AG04450 (cell line): ENCODE measurements around the gene LCP2. TPM values are rescaled to one million over a fixed set of nuclear protein-coding genes. Genes with fewer than 3 reads are reported as not detected.

Source experiments
- CTCF ChIA-PET: fragments of 300-600, 350-600 bp; formaldehyde crosslinking; extraction: SDS; loops from one replicate; lab custom pipeline; 2022; ENCODE audit warnings: antibody characterized with exemption, inconsistent platforms; lab: Charles Lee
- POLR2A ChIA-PET: fragments of 350-600 bp; formaldehyde crosslinking; extraction: SDS; loops from one replicate; lab custom pipeline; 2021; ENCODE audit warnings: antibody characterized with exemption, inconsistent platforms; lab: Yijun Ruan, JAX
- DNase-seq: peaks from one replicate; pipeline ENCODE4 v3.0.0-alpha.2; 2011; ENCODE audit warnings: low read depth, low spot score
- H3K27ac ChIP-seq: one replicate; pipeline ENCODE4 v1.5.1; 2012; ENCODE audit warnings: low read depth, low read length, control low read depth
- H3K27me3 ChIP-seq: one replicate; pipeline ENCODE4 v1.6.0; 2012; ENCODE audit warnings: low read length; ENCODE audit not compliant: control insufficient read depth, insufficient read depth
- H3K4me3 ChIP-seq: 2 replicates; pipeline ENCODE4 v1.5.1; 2011; ENCODE audit warnings: mild to moderate bottlenecking, low read depth, low read length, control low read depth
- H3K9me3 ChIP-seq: 2 replicates; pipeline ENCODE4 v1.5.1; 2012; ENCODE audit warnings: low read length; ENCODE audit not compliant: control insufficient read depth, insufficient read depth
- polyA plus RNA-seq: library from polyadenylated mRNA; depleted of rRNA; stranded (reverse); fragments of >200 nt; gene quantifications from 2 replicates; pipeline ENCODE4 v1.2.3, GENCODE V29; 2011
- TF ChIP-seq, protein P1 (sequence below): IDR thresholded peaks from 2 replicates; pipeline ENCODE4 v1.5.1; 2011; ENCODE audit warnings: low read depth, low read length, control low read depth, inconsistent platforms

The LCP2 gene
- polyA plus RNA-seq, 1 experiment: not detected

DNA sequence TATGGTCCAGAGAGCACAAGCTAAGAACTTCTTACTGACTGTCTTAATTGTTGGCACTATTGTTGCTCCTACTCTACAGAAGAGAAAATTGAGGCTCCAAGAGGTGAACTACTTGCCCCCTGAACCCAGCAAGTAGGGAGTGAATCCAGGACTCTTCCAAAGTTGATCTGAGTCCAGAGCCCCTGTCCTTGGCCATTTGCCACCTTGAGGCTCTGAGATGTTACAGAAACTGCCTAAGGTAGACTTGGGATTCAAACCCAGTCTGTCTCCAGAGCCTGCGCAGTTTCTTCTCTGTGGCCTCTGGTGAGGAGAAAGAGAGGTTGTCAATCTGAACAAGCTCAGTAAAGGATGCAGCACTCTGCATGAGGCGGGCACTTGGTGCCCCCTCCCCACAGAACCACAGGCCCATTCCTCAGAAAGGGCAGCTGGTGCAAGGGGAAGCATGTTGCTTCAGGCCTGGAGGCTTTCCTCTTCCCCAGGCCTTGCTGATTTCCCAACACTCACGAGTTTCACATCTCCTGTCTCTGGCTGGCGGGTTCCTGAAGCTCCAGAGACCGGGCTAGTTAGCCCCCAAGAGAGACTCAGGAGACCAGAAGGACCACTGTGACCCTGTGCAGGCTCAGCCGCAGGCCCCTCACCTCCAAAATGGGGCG, 2.9 kb upstream of the LCP2 start:
- Histone ChIP-seq H3K4me3 (no peak overlapping the region), H3K27ac (no peak overlapping the region), H3K9me3 (no peaks in the 10 kb centered on the region; the same call in 1 of the 2 replicates), H3K27me3 (no peaks in the 10 kb centered on the region)
- ChIA-PET POLR2A (no interaction called here), CTCF (no interaction called here)
- DNase-seq: no peak
- TF ChIP-seq, protein P1, sequence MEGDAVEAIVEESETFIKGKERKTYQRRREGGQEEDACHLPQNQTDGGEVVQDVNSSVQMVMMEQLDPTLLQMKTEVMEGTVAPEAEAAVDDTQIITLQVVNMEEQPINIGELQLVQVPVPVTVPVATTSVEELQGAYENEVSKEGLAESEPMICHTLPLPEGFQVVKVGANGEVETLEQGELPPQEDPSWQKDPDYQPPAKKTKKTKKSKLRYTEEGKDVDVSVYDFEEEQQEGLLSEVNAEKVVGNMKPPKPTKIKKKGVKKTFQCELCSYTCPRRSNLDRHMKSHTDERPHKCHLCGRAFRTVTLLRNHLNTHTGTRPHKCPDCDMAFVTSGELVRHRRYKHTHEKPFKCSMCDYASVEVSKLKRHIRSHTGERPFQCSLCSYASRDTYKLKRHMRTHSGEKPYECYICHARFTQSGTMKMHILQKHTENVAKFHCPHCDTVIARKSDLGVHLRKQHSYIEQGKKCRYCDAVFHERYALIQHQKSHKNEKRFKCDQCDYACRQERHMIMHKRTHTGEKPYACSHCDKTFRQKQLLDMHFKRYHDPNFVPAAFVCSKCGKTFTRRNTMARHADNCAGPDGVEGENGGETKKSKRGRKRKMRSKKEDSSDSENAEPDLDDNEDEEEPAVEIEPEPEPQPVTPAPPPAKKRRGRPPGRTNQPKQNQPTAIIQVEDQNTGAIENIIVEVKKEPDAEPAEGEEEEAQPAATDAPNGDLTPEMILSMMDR: no peak

DNA sequence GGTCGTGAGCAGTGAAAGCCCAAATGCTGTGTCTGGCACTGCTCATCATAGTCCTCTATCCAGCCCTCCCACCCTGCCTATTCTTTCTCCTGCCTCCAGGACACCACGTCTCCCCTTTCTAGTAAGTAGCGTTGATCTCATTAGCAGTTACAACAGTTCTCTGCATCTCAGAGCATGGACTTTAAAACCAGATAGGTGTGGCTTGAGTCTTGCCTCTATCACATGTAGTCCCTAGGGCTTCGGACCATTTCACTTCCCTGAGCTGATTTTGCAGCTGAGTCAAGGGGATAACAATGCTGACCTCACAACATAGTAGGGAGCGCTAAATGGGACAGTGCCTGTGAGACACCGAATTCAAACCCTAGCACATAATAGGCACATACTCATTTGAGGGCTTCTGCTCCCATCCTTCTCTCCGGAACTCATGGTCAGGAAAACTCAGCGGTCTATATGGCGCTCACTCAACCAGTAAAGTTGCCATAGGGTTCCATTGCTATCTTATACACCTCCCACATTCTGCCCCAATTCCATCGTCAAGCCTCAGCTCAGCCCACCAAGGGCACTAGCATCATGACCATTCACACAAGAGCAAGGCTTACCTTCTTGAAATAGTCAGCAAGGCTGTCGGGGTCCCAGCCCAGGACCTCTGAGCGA, 515 bp downstream of the LCP2 start:
- CTCF ChIA-PET: no interaction called here
- H3K9me3 ChIP-seq: no peaks in the 10 kb centered on the region
- H3K27ac ChIP-seq: no peak overlapping the region
- no peak overlapping the region for H3K4me3 ChIP-seq
- POLR2A ChIA-PET: no interaction called here
- H3K27me3 ChIP-seq: no peaks in the 10 kb centered on the region
- TF ChIP-seq, protein P1: no peak
- no peak for DNase-seq

DNA sequence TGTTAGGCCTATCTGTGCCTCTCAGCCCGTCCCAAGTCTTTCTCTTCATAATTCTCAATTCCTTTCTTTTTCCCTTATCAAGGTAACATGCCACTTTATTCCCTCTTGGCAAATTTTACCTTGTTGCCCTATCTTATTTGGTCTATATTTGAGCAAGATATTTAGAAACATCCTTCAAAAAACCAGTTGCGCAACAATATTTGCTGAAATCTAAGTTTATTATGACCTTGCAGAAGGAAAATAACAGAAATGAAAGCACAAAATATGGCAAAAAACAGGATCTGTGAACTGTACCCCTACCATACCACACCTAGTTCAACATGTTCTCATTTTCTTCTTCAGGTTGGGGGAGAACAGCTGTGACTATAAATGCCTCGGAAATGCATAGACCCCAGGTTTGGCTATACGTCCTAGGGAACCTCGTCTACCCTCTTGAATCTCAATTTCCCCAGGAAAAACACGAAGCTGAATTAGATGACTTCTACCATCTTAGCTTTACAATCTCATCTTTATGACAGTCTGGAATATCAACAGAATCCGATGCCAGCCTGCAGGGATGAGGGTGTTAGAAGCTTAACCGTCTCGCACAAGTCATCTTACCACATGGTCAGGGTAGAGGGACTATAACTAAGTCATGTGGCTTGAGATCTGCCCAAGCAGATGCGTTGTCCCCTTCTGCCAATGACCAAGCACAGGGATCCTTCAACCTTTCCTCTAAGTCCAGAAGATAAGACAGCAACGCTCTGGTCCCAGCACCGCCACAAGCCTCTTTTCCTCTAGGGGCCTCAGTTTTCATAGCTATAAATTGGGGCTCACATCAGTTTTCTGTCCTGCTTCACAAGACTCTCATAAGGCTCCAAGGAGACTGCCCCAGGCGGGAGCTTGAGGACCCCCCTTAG, 1.3 kb downstream of the LCP2 start:
- no peaks in the 10 kb centered on the region for H3K27me3 ChIP-seq
- TF ChIP-seq, protein P1: no peak
- no peak for DNase-seq
- ChIA-PET POLR2A (no interaction called here), CTCF (no interaction called here)
- H3K27ac ChIP-seq: no peak overlapping the region
- no peaks in the 10 kb centered on the region for H3K9me3 ChIP-seq
- no peak overlapping the region for H3K4me3 ChIP-seq

DNA sequence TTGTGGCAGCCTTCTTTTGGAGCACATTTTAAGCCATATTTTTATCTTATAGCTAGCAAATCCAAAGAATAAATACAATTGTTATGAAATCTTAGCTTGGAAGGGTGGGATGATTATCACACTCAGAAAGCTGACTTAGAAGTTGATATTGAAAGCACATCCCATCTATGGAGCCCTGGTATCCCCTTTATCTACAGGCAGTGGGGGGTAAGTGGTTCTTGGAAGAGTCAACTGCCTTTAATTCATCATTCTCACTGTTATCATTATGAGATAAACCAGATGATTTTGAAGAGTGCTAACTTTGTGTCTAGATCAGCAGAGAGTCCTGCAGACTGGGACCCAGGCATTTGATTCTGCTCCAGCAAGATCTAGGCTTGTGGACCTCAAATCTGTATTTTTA, 3.0 kb downstream of the LCP2 start:
- ChIA-PET CTCF (no interaction called here), POLR2A (no interaction called here)
- H3K27me3 ChIP-seq: no peaks in the 10 kb centered on the region
- H3K4me3 ChIP-seq: no peak overlapping the region
- TF ChIP-seq, protein P1: no peak
- no peak for DNase-seq
- no peak overlapping the region for H3K27ac ChIP-seq
- no peaks in the 10 kb centered on the region for H3K9me3 ChIP-seq
